HepG2 (cell line): Measurements from ENCODE around the gene IGSF8. TPM values are rescaled to one million over a fixed set of nuclear protein-coding genes. Genes with fewer than 3 reads are reported as not detected.

Source experiments
- CEBPZ ChIP-seq: IDR thresholded peaks from 2 replicates; pipeline ENCODE4 v1.6.1; 2012; ENCODE audit warnings: low read length, improper control_type of control experiment
- ELF3 ChIP-seq: IDR thresholded peaks from 2 replicates; pipeline ENCODE4 v1.6.1; 2016; ENCODE audit warnings: missing genetic modification reagents, missing compliant biosample characterization
- ETS1 ChIP-seq: sonication (generic); formaldehyde crosslinking; IDR thresholded peaks from 2 replicates; pipeline ENCODE4 v1.4.0; 2020; ENCODE audit warnings: missing genetic modification reagents
- GATAD2A ChIP-seq: IDR thresholded peaks from 2 replicates; pipeline ENCODE4 v1.6.1; 2016
- MIER3 ChIP-seq: IDR thresholded peaks from 2 replicates; pipeline ENCODE4 v1.6.1; 2016; ENCODE audit warnings: missing compliant biosample characterization, borderline replicate concordance
- NFE2L2 ChIP-seq: fragments of 150-350 bp; IDR thresholded peaks from 2 replicates; pipeline ENCODE4 v1.6.1; 2014; ENCODE audit warnings: low read length
- NFIB ChIP-seq: sonication (generic); formaldehyde crosslinking; IDR thresholded peaks from 2 replicates; pipeline ENCODE4 v1.9.0; 2021; ENCODE audit warnings: missing genetic modification reagents, mild to moderate bottlenecking, borderline replicate concordance
- NFIC ChIP-seq: IDR thresholded peaks from 2 replicates; pipeline ENCODE4 v1.6.1; 2012; ENCODE audit warnings: mild to moderate bottlenecking, low read length, inconsistent platforms
- NRL ChIP-seq: sonication (generic); formaldehyde crosslinking; IDR thresholded peaks from 2 replicates; pipeline ENCODE4 v1.5.0; 2020; ENCODE audit warnings: missing genetic modification reagents, mild to moderate bottlenecking, moderate library complexity, borderline replicate concordance
- RFXAP ChIP-seq: sonication (generic); formaldehyde crosslinking; IDR thresholded peaks from 2 replicates; pipeline ENCODE4 v1.4.0; 2020; ENCODE audit warnings: missing genetic modification reagents, borderline replicate concordance
- SETDB1 ChIP-seq: sonication (generic); formaldehyde crosslinking; IDR thresholded peaks from 2 replicates; pipeline ENCODE4 v1.5.1; 2020; ENCODE audit warnings: missing genetic modification reagents, mild to moderate bottlenecking, borderline replicate concordance
- SSRP1 ChIP-seq: IDR thresholded peaks from 2 replicates; pipeline ENCODE4 v1.6.1; 2016; ENCODE audit warnings: control low read depth
- TP53 ChIP-seq: sonication (generic); formaldehyde crosslinking; conservative IDR thresholded peaks from 2 replicates; pipeline ENCODE4 v1.4.0; 2020; ENCODE audit warnings: missing genetic modification reagents
- YY1 ChIP-seq: IDR thresholded peaks from 2 replicates; pipeline ENCODE4 v1.6.1; 2011; ENCODE audit warnings: low read length, low read depth, moderate library complexity, mild to moderate bottlenecking; ENCODE audit not compliant: insufficient read depth, insufficient replicate concordance
- ZBTB25 ChIP-seq: IDR thresholded peaks from 2 replicates; pipeline ENCODE4 v1.6.1; 2018; ENCODE audit warnings: missing genetic modification reagents
- ZNF205 ChIP-seq: IDR thresholded peaks from 2 replicates; pipeline ENCODE4 v1.6.1; 2018; ENCODE audit warnings: missing biosample characterization, missing genetic modification reagents
- ZNF317 ChIP-seq: sonication (generic); formaldehyde crosslinking; IDR thresholded peaks from 2 replicates; pipeline ENCODE4 v1.5.0; 2020; ENCODE audit warnings: mild to moderate bottlenecking, missing genetic modification reagents
- ZNF558 ChIP-seq: sonication (generic); formaldehyde crosslinking; IDR thresholded peaks from 2 replicates; pipeline ENCODE4 v1.9.0; 2022; ENCODE audit warnings: mild to moderate bottlenecking, missing genetic modification reagents, borderline replicate concordance
- ZNF672 ChIP-seq: sonication (generic); formaldehyde crosslinking; IDR thresholded peaks from 2 replicates; pipeline ENCODE4 v1.8.1; 2022; ENCODE audit warnings: missing genetic modification reagents
- polyA plus RNA-seq, 8 experiments: library from polyadenylated mRNA; depleted of rRNA in 3 of 8; stranded (reverse) in 7 of 8; unstranded in 1 of 8; fragments of >200 nt; fragmentation: Illumina TruSeq in 4 of 8; extraction: Trizol in 4 of 8; gene quantifications; 2 replicates each; pipeline versions ENCODE4 v1.2.1 to v1.2.3, GENCODE V29; 2011 to 2016; ENCODE audit warnings: low read depth in 4 of 8, missing spikeins in 1 of 8, mixed read lengths in 1 of 8; ENCODE audit not compliant: insufficient read depth in 1 of 8
- total RNA-seq, 5 experiments: library from RNA; depleted of rRNA; stranded (reverse); fragments of >200 nt; fragmentation: Illumina TruSeq; extraction: Trizol; gene quantifications; 2 replicates each; pipeline ENCODE4 v1.2.3, GENCODE V29; 2016; ENCODE audit warnings: low read depth in 1 of 5
- TF ChIP-seq, protein P1 (sequence below): sonication (generic); formaldehyde crosslinking; IDR thresholded peaks from 2 replicates; pipeline ENCODE4 v1.9.0; 2021; ENCODE audit warnings: missing genetic modification reagents, mild to moderate bottlenecking, borderline replicate concordance
- TF ChIP-seq, protein P2 (sequence below): sonication (generic); formaldehyde crosslinking; conservative IDR thresholded peaks from 2 replicates; pipeline ENCODE4 v1.5.0; 2020; ENCODE audit warnings: missing genetic modification reagents
- TF ChIP-seq, protein P3 (sequence below): sonication (generic); formaldehyde crosslinking; IDR thresholded peaks from 2 replicates; pipeline ENCODE4 v1.4.0; 2020; ENCODE audit warnings: mild to moderate bottlenecking, missing genetic modification reagents

IGSF8 gene
- total and polyA plus RNA-seq, 2 of the 13 experiments (the other 11 are each of a cell fraction or from before 2014, with no cell fraction given): 24.0 to 41.0 TPM

DNA sequence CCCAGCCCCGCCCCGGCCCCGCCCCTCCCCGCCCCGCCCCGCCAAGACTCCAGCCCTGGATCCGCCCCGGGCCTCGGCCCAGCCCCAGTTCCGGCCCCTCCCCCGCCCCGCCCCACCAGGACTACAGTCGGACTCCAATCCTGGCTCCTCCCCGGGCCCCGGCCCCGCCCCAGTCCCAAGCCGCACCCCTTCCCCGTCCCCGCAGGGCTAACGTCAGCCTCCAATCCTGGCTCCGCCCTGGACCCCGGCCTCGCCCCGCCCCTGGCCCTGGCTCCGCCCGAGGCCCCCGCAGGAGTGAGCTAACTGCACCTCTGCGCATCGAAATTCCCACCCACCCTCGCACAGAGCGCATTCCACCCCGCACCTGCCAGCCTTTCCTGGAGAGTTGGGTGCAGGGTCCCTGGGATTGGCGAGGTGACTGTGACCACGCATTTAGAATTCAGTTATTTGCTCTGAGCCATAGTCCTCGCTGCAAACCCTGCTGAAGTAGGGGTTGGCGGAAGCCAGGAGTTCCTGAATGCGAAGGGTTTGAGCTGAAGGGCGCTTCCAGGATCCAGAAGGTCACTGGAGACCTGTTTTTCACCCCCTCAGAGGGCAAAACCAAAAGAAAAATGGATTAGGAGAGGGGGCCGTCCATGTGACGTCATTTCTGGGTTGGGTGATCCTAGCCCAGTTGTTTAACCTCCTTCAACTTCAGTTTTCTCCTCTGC, 588 bp upstream of the IGSF8 start (continued):
- TF ChIP-seq, protein P1, sequence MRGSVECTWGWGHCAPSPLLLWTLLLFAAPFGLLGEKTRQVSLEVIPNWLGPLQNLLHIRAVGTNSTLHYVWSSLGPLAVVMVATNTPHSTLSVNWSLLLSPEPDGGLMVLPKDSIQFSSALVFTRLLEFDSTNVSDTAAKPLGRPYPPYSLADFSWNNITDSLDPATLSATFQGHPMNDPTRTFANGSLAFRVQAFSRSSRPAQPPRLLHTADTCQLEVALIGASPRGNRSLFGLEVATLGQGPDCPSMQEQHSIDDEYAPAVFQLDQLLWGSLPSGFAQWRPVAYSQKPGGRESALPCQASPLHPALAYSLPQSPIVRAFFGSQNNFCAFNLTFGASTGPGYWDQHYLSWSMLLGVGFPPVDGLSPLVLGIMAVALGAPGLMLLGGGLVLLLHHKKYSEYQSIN: no peak
- no peak for TF ChIP-seq MIER3 (CRISPR knock-in tag)
- TF ChIP-seq, protein P2, sequence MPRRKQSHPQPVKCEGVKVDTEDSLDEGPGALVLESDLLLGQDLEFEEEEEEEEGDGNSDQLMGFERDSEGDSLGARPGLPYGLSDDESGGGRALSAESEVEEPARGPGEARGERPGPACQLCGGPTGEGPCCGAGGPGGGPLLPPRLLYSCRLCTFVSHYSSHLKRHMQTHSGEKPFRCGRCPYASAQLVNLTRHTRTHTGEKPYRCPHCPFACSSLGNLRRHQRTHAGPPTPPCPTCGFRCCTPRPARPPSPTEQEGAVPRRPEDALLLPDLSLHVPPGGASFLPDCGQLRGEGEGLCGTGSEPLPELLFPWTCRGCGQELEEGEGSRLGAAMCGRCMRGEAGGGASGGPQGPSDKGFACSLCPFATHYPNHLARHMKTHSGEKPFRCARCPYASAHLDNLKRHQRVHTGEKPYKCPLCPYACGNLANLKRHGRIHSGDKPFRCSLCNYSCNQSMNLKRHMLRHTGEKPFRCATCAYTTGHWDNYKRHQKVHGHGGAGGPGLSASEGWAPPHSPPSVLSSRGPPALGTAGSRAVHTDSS (CRISPR knock-in tag): no peak
- TF ChIP-seq ZNF558 (CRISPR knock-in tag): no peak
- TF ChIP-seq ZNF205: 0 out of 2 replicates have a peak, but pooled peaks have one; percentile 29
- no peak for TF ChIP-seq NRL
- TF ChIP-seq, protein P3, sequence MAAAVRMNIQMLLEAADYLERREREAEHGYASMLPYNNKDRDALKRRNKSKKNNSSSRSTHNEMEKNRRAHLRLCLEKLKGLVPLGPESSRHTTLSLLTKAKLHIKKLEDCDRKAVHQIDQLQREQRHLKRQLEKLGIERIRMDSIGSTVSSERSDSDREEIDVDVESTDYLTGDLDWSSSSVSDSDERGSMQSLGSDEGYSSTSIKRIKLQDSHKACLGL (CRISPR knock-in tag): no peak
- TF ChIP-seq ELF3 (CRISPR knock-in tag): 0 out of 2 replicates have a peak, but pooled peaks have one; percentile 14
- no peak for TF ChIP-seq ZNF672 (CRISPR knock-in tag)
- no peak for TF ChIP-seq YY1
- TF ChIP-seq NFIB (CRISPR knock-in tag): no peak
- no peak for TF ChIP-seq GATAD2A
- no peak for TF ChIP-seq ZBTB25 (CRISPR knock-in tag)
- TF ChIP-seq SETDB1 (CRISPR knock-in tag): no peak
- TF ChIP-seq NFIC: no peak
- no peak for TF ChIP-seq ETS1 (CRISPR knock-in tag)
- no peak for TF ChIP-seq CEBPZ
- TF ChIP-seq SSRP1 (CRISPR knock-in tag): no peak
- no peak for TF ChIP-seq TP53 (CRISPR knock-in tag)
- no peak for TF ChIP-seq NFE2L2
- no peak for TF ChIP-seq ZNF317 (CRISPR knock-in tag)
- no peak for TF ChIP-seq RFXAP
